ENCODE data around the gene ZMYM4. TPM values are rescaled to one million over a fixed set of nuclear protein-coding genes. Genes with fewer than 3 reads are reported as not detected.

Gene ZMYM4
- total and polyA plus RNA-seq, 12 donors, result 6.7 to 37.7 (median 34.1) TPM

GRCh38 chr1:35408925-35409324 is 140.4 kb downstream of the ZMYM4 start:
- TF ChIP-seq, protein P1, sequence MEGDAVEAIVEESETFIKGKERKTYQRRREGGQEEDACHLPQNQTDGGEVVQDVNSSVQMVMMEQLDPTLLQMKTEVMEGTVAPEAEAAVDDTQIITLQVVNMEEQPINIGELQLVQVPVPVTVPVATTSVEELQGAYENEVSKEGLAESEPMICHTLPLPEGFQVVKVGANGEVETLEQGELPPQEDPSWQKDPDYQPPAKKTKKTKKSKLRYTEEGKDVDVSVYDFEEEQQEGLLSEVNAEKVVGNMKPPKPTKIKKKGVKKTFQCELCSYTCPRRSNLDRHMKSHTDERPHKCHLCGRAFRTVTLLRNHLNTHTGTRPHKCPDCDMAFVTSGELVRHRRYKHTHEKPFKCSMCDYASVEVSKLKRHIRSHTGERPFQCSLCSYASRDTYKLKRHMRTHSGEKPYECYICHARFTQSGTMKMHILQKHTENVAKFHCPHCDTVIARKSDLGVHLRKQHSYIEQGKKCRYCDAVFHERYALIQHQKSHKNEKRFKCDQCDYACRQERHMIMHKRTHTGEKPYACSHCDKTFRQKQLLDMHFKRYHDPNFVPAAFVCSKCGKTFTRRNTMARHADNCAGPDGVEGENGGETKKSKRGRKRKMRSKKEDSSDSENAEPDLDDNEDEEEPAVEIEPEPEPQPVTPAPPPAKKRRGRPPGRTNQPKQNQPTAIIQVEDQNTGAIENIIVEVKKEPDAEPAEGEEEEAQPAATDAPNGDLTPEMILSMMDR (IDR thresholded peaks at IDR 0.05), result no peak
- intact Hi-C loops (cut with DNase I), result no loop called here
- H3K4me3 ChIP-seq, result no peak overlapping the region
- no peak for DNase-seq
- peaks cover 0 to 6% (median 0%) of the 10 kb centered on the region in 11 donors for H3K9me3 ChIP-seq
- H3K36me3 ChIP-seq, result peaks cover 0 to 97% (median 52%) of the 10 kb centered on the region in 9 donors
- H3K4me1 ChIP-seq, result no peaks in the 10 kb centered on the region
- no peak for ATAC-seq
- WGBS, 2 donors, result 98 to 100% methylated on average over 1 of the region's 1 CpG
- no peak overlapping the region for H3K27ac ChIP-seq
- no peaks in the 10 kb centered on the region for H3K27me3 ChIP-seq

DNA sequence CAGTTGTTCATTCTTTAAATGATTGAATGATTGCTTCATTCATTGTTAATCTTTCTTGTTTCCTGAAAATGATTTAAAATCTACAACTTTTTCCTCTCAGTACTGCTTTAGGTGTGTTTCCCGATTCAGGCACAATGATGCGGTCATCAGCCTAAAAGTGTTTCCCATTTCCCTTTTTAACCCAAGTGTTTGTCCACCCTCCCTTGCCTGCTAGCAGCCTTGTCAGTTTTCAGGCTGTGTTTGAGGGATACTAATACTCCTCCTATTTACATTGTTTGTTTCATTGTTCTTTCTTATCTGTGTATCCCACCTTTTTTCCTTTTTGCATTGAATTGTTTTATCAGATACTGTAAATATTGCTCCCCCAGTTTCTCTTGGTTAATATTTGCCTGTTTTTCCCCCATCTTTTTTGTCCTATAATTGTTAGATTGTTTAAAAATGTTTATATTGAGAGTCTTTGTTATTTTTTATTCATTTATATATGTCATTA is 157.6 kb downstream of the ZMYM4 start:
- no peak for ATAC-seq
- H3K36me3 ChIP-seq, result peaks cover 0 to 47% (median 5%) of the 10 kb centered on the region in 9 donors

GRCh38 chr1:35428360-35428759 is 159.9 kb downstream of the ZMYM4 start:
- no peaks in the 10 kb centered on the region for H3K27me3 ChIP-seq
- WGBS, 2 donors, result 95 to 99% methylated on average over 7 of the region's 7 CpGs
- peaks cover 0 to 47% (median 2%) of the 10 kb centered on the region in 9 donors for H3K36me3 ChIP-seq
- ATAC-seq (no peak), DNase-seq (no peak)
- no peak overlapping the region for H3K27ac ChIP-seq
- intact Hi-C loops (cut with DNase I), result no loop called here
- no peak overlapping the region for H3K4me3 ChIP-seq
- H3K4me1 ChIP-seq, result peaks cover 0 to 9% (median 0%) of the 10 kb centered on the region in 9 donors
- H3K9me3 ChIP-seq, result no peaks in the 10 kb centered on the region
- TF ChIP-seq, protein P1 (IDR thresholded peaks at IDR 0.05), result no peak

More for the DNA sequence above, 157.6 kb downstream of the ZMYM4 start:
- H3K27me3 ChIP-seq, result no peaks in the 10 kb centered on the region
- 56 to 66% methylated on average over 2 of the region's 2 CpGs for WGBS, 2 donors
- H3K9me3 ChIP-seq, result no peaks in the 10 kb centered on the region
- TF ChIP-seq, protein P1 (IDR thresholded peaks at IDR 0.05), result no peak
- intact Hi-C loops (cut with DNase I), result no loop called here
- no peak overlapping the region for H3K4me3 ChIP-seq
- H3K27ac ChIP-seq, result no peak overlapping the region
- DNase-seq, result no peak
- H3K4me1 ChIP-seq, result peaks cover 0 to 9% (median 0%) of the 10 kb centered on the region in 9 donors

DNA sequence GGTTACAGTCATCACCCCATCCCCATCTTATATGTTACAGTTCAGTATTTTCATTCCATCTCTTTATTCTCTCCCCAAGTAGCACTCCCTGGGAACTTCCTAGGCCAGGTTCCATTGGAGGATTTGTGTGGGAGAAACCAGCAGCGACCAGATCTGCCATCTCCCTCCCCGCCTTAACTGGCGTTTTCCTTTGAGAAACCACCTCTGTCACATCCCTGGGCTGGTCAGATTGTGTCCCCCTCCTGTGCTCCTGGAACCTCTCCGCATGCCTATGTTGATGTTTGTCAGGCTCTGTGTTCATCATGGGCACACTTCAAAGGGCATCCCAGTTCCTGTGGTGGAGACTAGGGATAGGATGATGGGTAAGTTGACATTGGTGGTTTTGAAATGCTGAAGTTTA is 162.3 kb downstream of the ZMYM4 start:
- H3K9me3 ChIP-seq, result no peaks in the 10 kb centered on the region
- TF ChIP-seq, protein P1 (IDR thresholded peaks at IDR 0.05), result no peak
- H3K4me1 ChIP-seq, result peaks cover 0 to 8% (median 0%) of the 10 kb centered on the region in 9 donors
- no peak overlapping the region for H3K27ac ChIP-seq
- intact Hi-C loops (cut with DNase I), result no loop called here
- no peak overlapping the region for H3K4me3 ChIP-seq
- no peaks in the 10 kb centered on the region for H3K27me3 ChIP-seq
- 93 to 95% methylated on average over 4 of the region's 4 CpGs for WGBS, 2 donors
- no peak for ATAC-seq
- peaks cover 0 to 64% (median 22%) of the 10 kb centered on the region in 9 donors for H3K36me3 ChIP-seq
- DNase-seq, result no peak
